HG03175 (cell line): ENCODE results near the gene CA12.

ENCODE experiments used
- ATAC-seq: cut with Tn5 transposase; IDR thresholded peaks from one replicate; pipeline ENCODE4 v1.9.1; 2021; ENCODE audit warnings: mild to moderate bottlenecking, moderate library complexity; ENCODE audit not compliant: unreplicated experiment

CA12 gene

GRCh38 chr15:63379492-63380150, 2.0 kb downstream of the CA12 start:
- no peak for ATAC-seq

- ATAC-seq, result no peak
These were observed 2.7 kb downstream of the CA12 start for GRCh38 chr15:63378946-63379345.

GRCh38 chr15:63374686-63375520, 6.7 kb downstream of the CA12 start:
- no peak for ATAC-seq

GRCh38 chr15:63373866-63374548, 7.6 kb downstream of the CA12 start:
- ATAC-seq, result no peak

GRCh38 chr15:63373330-63373729, 8.3 kb downstream of the CA12 start:
- ATAC-seq, result no peak

- ATAC-seq, result no peak
These were observed 8.9 kb downstream of the CA12 start for GRCh38 chr15:63372753-63373152.

GRCh38 chr15:63372018-63372705, 9.5 kb downstream of the CA12 start:
- ATAC-seq, result no peak

GRCh38 chr15:63371297-63371918, 10.2 kb downstream of the CA12 start:
- ATAC-seq, result no peak

- no peak for ATAC-seq
These were observed 10.9 kb downstream of the CA12 start for GRCh38 chr15:63370764-63371163.

- ATAC-seq, result no peak
These were observed 11.9 kb downstream of the CA12 start for GRCh38 chr15:63369781-63370180.

GRCh38 chr15:63369296-63369695, 12.3 kb downstream of the CA12 start:
- no peak for ATAC-seq

- no peak for ATAC-seq
These were observed 13.1 kb downstream of the CA12 start for GRCh38 chr15:63368503-63368902.

- no peak for ATAC-seq
These were observed 13.7 kb downstream of the CA12 start for GRCh38 chr15:63367900-63368299.

GRCh38 chr15:63367390-63367789, 14.3 kb downstream of the CA12 start:
- no peak for ATAC-seq

GRCh38 chr15:63366451-63366850, 15.2 kb downstream of the CA12 start:
- no peak for ATAC-seq

- ATAC-seq, result no peak
These were observed 16.4 kb downstream of the CA12 start for GRCh38 chr15:63365273-63365680.

- ATAC-seq, result no peak
These were observed 17.0 kb downstream of the CA12 start for GRCh38 chr15:63364399-63365272.

- no peak for ATAC-seq
These were observed 18.4 kb downstream of the CA12 start for GRCh38 chr15:63363292-63363691.

GRCh38 chr15:63362885-63363284, 18.8 kb downstream of the CA12 start:
- ATAC-seq, result no peak

- no peak for ATAC-seq
These were observed 19.4 kb downstream of the CA12 start for GRCh38 chr15:63362196-63362595.
